RPMI8226 (cell line): Measurements from ENCODE around the gene ZNF143.
"Not testable (repeated sequence)": the region's sequence is repeated elsewhere in the genome, so short reads cannot be mapped to it uniquely, and the experiment has no call there.

ENCODE experiments used
- DNase-seq: peaks from one replicate; pipeline ENCODE4 v3.0.0-alpha.2; 2015

Gene ZNF143

GRCh38 chr11:9549216-9549615 is 88.4 kb downstream of the ZNF143 start:
- not testable (repeated sequence) for DNase-seq

- DNase-seq, result no peak
Observed at GRCh38 chr11:9550191-9550628, 89.4 kb downstream of the ZNF143 start.

GRCh38 chr11:9561279-9561982 is 100.6 kb downstream of the ZNF143 start:
- DNase-seq, result no peak

GRCh38 chr11:9562716-9563115 is 101.9 kb downstream of the ZNF143 start:
- DNase-seq, result no peak

- DNase-seq, result no peak
Observed at GRCh38 chr11:9563196-9563730, 102.5 kb downstream of the ZNF143 start.

- no peak for DNase-seq
Observed at GRCh38 chr11:9565822-9566560, 105.2 kb downstream of the ZNF143 start.

GRCh38 chr11:9566561-9567063 is 105.8 kb downstream of the ZNF143 start:
- DNase-seq, result no peak

GRCh38 chr11:9567401-9567800 is 106.6 kb downstream of the ZNF143 start:
- DNase-seq, result no peak

GRCh38 chr11:9568161-9568853 is 107.5 kb downstream of the ZNF143 start:
- DNase-seq, result no peak

GRCh38 chr11:9568854-9569587 is 108.2 kb downstream of the ZNF143 start:
- no peak for DNase-seq

GRCh38 chr11:9569588-9570164 is 108.9 kb downstream of the ZNF143 start:
- no peak for DNase-seq

GRCh38 chr11:9570313-9571025 is 109.7 kb downstream of the ZNF143 start:
- no peak for DNase-seq

- no peak for DNase-seq
Observed at GRCh38 chr11:9571071-9571762, 110.4 kb downstream of the ZNF143 start.

GRCh38 chr11:9571763-9572115 is 110.9 kb downstream of the ZNF143 start:
- DNase-seq, result no peak

GRCh38 chr11:9573052-9573774 is 112.4 kb downstream of the ZNF143 start, which contains the start of gene WEE1:
Gene WEE1 (plus strand): TSS chr11:9573670. CDS start chr11:9573934, 264 bp downstream.
- peak; percentile 95 for DNase-seq

- peak; percentile 16 for DNase-seq
Observed at GRCh38 chr11:9573775-9574621, 113.2 kb downstream of the ZNF143 start.

- DNase-seq, result no peak
Observed at GRCh38 chr11:9574622-9575259, 113.9 kb downstream of the ZNF143 start.
